ENCODE results near the gene UBXN2A.
A peak's percentile ranks its signal among the peaks of the same experiment; 100 is the strongest.

DNA sequence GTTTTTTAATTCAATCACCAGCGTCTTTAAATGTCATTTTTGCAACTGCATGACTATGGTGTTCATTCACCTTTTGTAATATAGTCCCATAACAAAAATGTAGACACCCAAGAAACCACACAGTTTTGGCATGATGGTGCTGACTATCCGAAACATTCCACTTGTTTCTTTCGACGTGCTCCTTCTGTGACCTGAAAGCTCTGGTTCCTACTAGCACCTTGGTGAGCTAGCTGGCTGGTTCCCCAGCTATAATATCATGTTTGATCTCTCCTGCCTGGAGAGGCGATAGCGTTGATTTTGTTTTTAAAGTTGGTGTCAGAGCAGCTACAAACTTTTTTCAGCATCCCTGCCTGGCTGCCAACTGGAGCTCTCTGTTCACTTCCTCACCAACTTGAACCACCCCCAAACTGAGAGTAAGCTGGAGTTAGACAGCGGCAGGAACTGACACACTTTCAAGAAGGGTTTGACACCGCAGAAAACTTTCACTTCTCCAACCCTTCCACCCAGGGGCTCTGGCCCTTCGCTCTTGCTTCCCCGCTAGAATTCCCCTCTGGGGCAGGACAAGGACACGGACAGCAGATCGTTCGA lies 14.5 kb upstream of the UBXN2A start:
- TF ChIP-seq, protein P1, sequence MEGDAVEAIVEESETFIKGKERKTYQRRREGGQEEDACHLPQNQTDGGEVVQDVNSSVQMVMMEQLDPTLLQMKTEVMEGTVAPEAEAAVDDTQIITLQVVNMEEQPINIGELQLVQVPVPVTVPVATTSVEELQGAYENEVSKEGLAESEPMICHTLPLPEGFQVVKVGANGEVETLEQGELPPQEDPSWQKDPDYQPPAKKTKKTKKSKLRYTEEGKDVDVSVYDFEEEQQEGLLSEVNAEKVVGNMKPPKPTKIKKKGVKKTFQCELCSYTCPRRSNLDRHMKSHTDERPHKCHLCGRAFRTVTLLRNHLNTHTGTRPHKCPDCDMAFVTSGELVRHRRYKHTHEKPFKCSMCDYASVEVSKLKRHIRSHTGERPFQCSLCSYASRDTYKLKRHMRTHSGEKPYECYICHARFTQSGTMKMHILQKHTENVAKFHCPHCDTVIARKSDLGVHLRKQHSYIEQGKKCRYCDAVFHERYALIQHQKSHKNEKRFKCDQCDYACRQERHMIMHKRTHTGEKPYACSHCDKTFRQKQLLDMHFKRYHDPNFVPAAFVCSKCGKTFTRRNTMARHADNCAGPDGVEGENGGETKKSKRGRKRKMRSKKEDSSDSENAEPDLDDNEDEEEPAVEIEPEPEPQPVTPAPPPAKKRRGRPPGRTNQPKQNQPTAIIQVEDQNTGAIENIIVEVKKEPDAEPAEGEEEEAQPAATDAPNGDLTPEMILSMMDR (IDR thresholded peaks at IDR 0.05): no peak
- peak in 1 of 2 donors; percentile 22 for TF ChIP-seq POLR2A (IDR thresholded peaks at IDR 0.05)
